ENCODE data around the gene MGAT4D. TPM values are rescaled to one million over a fixed set of nuclear protein-coding genes. Genes with fewer than 3 reads are reported as not detected.
"Not testable (repeated sequence)": the region's sequence is repeated elsewhere in the genome, so short reads cannot be mapped to it uniquely, and the experiment has no call there.

MGAT4D gene
- total RNA-seq, 1 experiment from 2014 or later: not detected

DNA sequence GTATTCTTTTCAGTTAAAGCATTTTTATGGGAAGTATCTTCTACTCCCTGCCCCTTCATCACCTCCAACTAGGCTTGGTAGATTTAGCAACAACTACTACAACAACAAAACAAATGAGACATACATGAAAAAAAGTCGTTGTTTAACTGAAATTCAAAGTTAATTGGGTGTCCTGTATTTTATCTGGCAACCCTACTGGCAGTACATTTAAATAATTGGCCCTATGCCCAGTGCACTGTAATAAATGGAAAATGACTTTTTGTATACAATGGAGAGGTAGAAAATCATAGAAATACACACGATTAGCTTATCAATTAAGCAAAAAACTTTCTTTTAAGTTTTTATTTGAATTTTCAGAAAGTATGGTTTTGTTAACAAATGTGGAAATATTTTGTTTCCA is 49.3 kb downstream of the MGAT4D start:
- no peak for DNase-seq (ENCODE audit: low spot score)
- in situ Hi-C loops (cut with HindIII; ENCODE audit: low sequenced_read_pairs): no loop called here

DNA sequence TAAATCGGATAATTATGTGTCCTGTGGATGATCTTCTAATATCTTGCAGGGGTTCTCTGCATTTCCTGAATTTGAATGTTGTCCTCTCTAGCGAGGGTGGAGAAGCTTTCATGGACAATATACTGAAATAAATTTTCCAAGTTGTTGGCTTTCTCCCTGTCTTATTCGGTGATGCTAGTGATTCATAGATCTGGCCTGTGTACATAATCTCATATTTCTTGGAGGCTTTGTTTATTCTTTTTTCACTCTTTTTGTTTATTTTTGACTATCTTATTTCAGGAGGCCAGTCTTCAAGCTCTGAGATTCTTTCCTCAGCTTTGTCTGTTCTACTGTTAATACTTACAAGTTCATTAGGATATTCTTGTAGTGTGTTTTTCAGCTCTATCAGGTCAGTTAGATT is 49.9 kb downstream of the MGAT4D start:
- DNase-seq (ENCODE audit: low spot score): no peak

DNA sequence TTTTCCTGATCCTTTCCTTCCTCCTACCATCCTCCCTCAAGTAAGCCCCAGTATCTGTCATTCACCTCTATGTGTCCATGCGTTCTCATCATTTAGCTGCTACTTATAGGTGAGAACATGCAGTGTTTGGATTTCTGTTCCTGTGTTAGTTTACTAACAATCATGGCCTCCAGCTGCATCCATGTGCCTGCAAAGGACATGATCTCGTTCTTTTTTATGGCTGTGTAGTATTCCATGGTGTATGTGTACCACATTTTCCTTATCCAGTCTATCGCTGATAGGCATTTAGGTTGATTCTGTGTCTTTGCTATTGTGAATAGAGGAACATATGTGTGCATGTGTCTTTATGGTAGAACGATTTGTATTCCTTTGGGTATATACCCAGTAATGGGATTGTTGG is 53.7 kb downstream of the MGAT4D start:
- in situ Hi-C loops (cut with HindIII; ENCODE audit: low sequenced_read_pairs); DNase-seq (ENCODE audit: low spot score): not testable (repeated sequence)

More for the DNA sequence above, 49.9 kb downstream of the MGAT4D start:
- in situ Hi-C loops (cut with HindIII; ENCODE audit: low sequenced_read_pairs): no loop called here

GRCh38 chr4:140439644-140440142 is 58.4 kb downstream of the MGAT4D start:
- DNase-seq (ENCODE audit: low spot score): no peak
- in situ Hi-C loops (cut with HindIII; ENCODE audit: low sequenced_read_pairs): no loop called here

- no peak for DNase-seq (ENCODE audit: low spot score)
- in situ Hi-C loops (cut with HindIII; ENCODE audit: low sequenced_read_pairs): no loop called here
These were observed 70.1 kb downstream of the MGAT4D start for GRCh38 chr4:140427919-140428471.

DNA sequence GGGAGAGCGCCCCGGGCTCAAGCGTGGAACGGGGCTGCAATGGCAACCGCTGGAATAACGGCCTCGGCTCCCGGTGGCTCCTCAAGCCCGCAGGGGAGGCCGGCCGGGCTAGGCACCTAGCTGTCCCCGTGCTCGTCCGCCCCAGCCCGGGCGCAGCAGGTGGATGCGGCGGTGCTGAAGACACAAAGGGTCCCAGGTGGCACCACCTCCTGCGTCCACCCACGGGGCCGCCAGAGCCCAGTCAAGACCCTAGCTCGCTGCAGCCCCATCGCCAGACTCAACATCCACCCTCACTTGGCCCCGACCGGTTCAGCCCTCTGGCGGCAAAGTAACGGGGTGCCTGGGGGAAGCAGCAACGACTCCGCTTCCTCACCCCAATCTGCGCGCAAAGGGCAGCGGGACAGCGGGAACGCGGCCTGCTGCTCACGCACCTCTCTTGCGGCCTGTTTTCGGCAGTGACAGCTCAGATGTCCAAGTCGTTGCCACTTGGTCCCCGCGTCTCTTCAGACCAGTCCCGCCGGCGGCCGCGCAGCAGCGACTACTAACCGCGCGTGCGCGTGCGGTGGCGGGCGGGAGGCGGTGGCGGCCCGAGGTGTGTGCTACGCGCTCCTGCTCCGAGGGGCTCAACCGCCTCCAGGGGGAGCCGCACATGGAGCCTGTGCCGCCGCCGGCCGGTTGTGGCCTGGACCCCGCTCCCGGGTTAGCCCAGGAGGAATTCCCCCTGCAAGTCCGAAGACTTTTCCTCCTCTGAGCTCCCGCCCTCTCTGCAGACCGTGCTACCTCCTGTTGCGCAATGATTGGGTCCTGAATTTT is 70.8 kb downstream of the MGAT4D start, which contains the start of gene CLGN:
TSS of gene CLGN (minus strand) at position 543 of the 813 bp plus-strand sequence. CDS start 14,570 bp downstream, outside the sequence.
- in situ Hi-C loops (cut with HindIII; ENCODE audit: low sequenced_read_pairs): no loop called here
- peak; percentile 84 for DNase-seq (ENCODE audit: low spot score)

DNA sequence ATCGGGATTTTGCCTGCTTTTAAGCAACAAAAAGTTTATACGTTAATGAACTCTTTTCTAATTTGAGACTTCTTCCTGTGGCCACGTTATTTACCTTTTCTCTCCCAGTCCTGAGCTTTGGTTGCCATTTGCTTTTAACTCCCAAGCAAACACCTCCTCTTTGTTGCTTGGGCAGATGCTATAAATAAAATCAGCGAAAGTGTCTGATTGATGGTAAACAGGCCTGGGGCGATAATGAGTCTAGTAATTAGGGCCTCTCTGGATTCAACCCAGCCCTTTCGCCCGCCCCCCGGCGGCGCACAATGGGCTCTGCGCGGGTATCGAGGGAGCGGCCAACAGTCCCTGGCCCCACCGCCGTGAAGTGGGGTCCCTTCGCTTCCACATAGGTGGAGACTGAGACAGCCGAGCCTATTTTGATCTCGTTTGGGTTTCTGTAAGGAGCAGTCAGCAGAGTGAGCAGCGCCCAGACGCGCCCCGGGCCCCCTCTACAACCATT is 71.4 kb downstream of the MGAT4D start:
- DNase-seq (ENCODE audit: low spot score): peak; percentile 48
- in situ Hi-C loops (cut with HindIII; ENCODE audit: low sequenced_read_pairs): no loop called here

GRCh38 chr4:140423106-140423505 is 75.0 kb downstream of the MGAT4D start:
- in situ Hi-C loops (cut with HindIII; ENCODE audit: low sequenced_read_pairs): no loop called here
- DNase-seq (ENCODE audit: low spot score): no peak

DNA sequence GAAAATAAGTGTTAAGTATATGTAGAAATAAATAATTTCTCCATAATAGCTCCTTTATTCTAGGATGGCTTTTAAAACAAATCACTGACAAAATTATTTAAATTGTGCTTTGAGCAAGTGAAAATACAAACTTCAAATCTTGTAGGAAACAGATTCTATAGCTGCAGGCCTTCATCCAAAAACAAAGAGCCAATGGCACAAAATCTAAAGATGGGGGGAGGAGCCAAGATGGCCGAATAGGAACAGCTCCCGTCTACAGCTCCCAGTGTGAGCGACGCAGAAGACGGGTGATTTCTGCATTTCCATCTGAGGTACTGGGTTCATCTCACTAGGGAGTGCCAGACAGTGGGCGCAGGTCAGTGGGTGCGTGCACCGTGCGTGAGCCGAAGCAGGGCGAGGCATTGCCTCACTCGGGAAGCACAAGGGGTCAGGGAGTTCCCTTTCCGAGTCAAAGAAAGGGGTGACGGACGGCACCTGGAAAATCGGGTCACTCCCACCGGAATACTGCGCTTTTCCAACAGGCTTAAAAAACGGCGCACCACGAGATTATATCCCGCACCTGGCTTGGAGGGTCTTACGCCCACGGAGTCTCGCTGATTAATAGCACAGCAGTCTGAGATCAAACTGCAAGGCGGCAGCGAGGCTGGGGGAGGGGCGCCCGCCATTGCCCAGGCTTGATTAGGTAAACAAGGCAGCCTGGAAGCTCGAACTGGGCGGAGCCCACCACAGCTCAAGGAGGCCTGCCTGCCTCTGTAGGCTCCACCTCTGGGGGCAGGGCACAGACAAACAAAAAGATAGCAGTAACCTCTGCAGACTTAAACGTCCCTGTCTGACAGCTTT is 84.7 kb downstream of the MGAT4D start:
- DNase-seq (ENCODE audit: low spot score); in situ Hi-C loops (cut with HindIII; ENCODE audit: low sequenced_read_pairs): not testable (repeated sequence)

GRCh38 chr4:140408974-140409373 is 89.1 kb downstream of the MGAT4D start:
- no peak for DNase-seq (ENCODE audit: low spot score)

GRCh38 chr4:140406292-140406691 is 91.8 kb downstream of the MGAT4D start:
- DNase-seq (ENCODE audit: low spot score): no peak
- in situ Hi-C loops (cut with HindIII; ENCODE audit: low sequenced_read_pairs): no loop called here

More at GRCh38 chr4:140408974-140409373, 89.1 kb downstream of the MGAT4D start:
- in situ Hi-C loops (cut with HindIII; ENCODE audit: low sequenced_read_pairs): no loop called here

GRCh38 chr4:140400111-140400510 is 98.0 kb downstream of the MGAT4D start:
- in situ Hi-C loops (cut with HindIII; ENCODE audit: low sequenced_read_pairs): no loop called here
- no peak for DNase-seq (ENCODE audit: low spot score)

GRCh38 chr4:140395668-140396067 is 102.4 kb downstream of the MGAT4D start:
- DNase-seq (ENCODE audit: low spot score): no peak

More at GRCh38 chr4:140395668-140396067, 102.4 kb downstream of the MGAT4D start:
- in situ Hi-C loops (cut with HindIII; ENCODE audit: low sequenced_read_pairs): no loop called here

Other genes starting within 250 kb of the MGAT4D start
- 39.8 and 56.9 TPM in 2 replicates for gene SCOC, start 124.6 kb downstream of the MGAT4D start, total RNA-seq (2014; rRNA removed; shearing (Covaris generic))
- 3.5 and 3.9 TPM in 2 replicates for gene CLGN, start 70.6 kb downstream of the MGAT4D start, total RNA-seq (2014; rRNA removed; shearing (Covaris generic))
- 12.9 and 28.5 TPM in 2 replicates for gene ELMOD2, start 25.9 kb upstream of the MGAT4D start, total RNA-seq (2014; rRNA removed; shearing (Covaris generic))
- gene UCP1, start 70.7 kb upstream of the MGAT4D start, total RNA-seq (2014; rRNA removed; shearing (Covaris generic)): not detected in 2 replicates